Lung (tissue), 12 donors: ENCODE results near the gene ZBTB9. TPM values are rescaled to one million over a fixed set of nuclear protein-coding genes. Genes with fewer than 3 reads are reported as not detected.

Source experiments
- ATAC-seq: fragments of 200-7000 bp; cut with Tn5 transposase; one replicate; pipeline ENCODE4 v1.9.1; 2020; ENCODE audit warnings: moderate number of reproducible peaks; ENCODE audit not compliant: insufficient read depth, low FRiP score
- DNase-seq, 3 donors: peaks; one replicate each; pipeline ENCODE4 v3.0.0-alpha.2; 2013 to 2017
- H3K27ac ChIP-seq, 2 donors: one replicate each; pipeline ENCODE4 v1.5.1; 2013; ENCODE audit warnings: mild to moderate bottlenecking in 2 of 2, moderate library complexity in 2 of 2, control low read depth in 1 of 2, inconsistent platforms in 1 of 2, low read depth in 1 of 2, low read length in 1 of 2
- H3K27me3 ChIP-seq, 3 donors: one replicate each; pipeline ENCODE4 v1.5.1; 2013; ENCODE audit warnings: low read length in 2 of 3; ENCODE audit not compliant: control insufficient read depth in 3 of 3, insufficient read depth in 3 of 3
- H3K36me3 ChIP-seq, 4 donors: one replicate each; pipeline ENCODE4 v1.5.1; 2013; ENCODE audit warnings: low read length in 4 of 4, mild to moderate bottlenecking in 1 of 4, moderate library complexity in 1 of 4; ENCODE audit not compliant: control insufficient read depth in 4 of 4, insufficient read depth in 4 of 4
- H3K4me1 ChIP-seq, 5 donors: one replicate each; pipeline ENCODE4 v1.5.1; 2013; ENCODE audit warnings: low read length in 5 of 5, mild to moderate bottlenecking in 2 of 5, moderate library complexity in 1 of 5; ENCODE audit not compliant: control insufficient read depth in 5 of 5, insufficient read depth in 5 of 5
- H3K4me3 ChIP-seq: one replicate; pipeline ENCODE4 v1.5.1; 2013; ENCODE audit warnings: mild to moderate bottlenecking, control low read depth, moderate library complexity
- H3K9ac ChIP-seq, 2 donors: one replicate each; pipeline ENCODE4 v1.5.1; 2013; ENCODE audit warnings: low read length in 2 of 2, control low read depth in 1 of 2; ENCODE audit not compliant: insufficient read depth in 1 of 2
- H3K9me3 ChIP-seq, 4 donors: one replicate each; pipeline ENCODE4 v1.5.1; 2013; ENCODE audit warnings: low read length in 3 of 4, mild to moderate bottlenecking in 1 of 4, moderate library complexity in 1 of 4; ENCODE audit not compliant: control insufficient read depth in 4 of 4, insufficient read depth in 3 of 4
- WGBS, 2 donors: extraction: QIAGEN DNeasy Blood & Tissue Kit; methylation state at CpG; one replicate each; pipeline ENCODE4 v1.1.7; 2013; 5-methylcytosine and 5-hydroxymethylcytosine counted together
- polyA plus RNA-seq, 2 donors: library from polyadenylated mRNA; stranded (reverse); fragments of 200-250 nt; gene quantifications; one replicate each; pipeline ENCODE4 v1.2.1, GENCODE V29; 2013
- total RNA-seq, 2 donors: library from RNA; depleted of rRNA in 1 of 2; stranded (reverse); fragments of >200 nt in 1 of 2; gene quantifications; one replicate each; pipeline ENCODE4 v1.2.1, GENCODE V29; 2014 to 2021
- TF ChIP-seq, protein P1 (sequence below): IDR thresholded peaks from 2 replicates; pipeline ENCODE4 v1.5.1; 2012; ENCODE audit warnings: mild to moderate bottlenecking; ENCODE audit errors: control extremely low read depth, extremely low read depth
- donor health status: control.
- donor health status: control.
- donor health status: Bipolar disorder and iron deficiency.
- donor health status: healthy.
- donor health status: DM: yes; HTN: yes; CAD: no.

Gene ZBTB9
- total and polyA plus RNA-seq, 4 donors, result 4.0 to 7.9 (median 4.5) TPM

DNA sequence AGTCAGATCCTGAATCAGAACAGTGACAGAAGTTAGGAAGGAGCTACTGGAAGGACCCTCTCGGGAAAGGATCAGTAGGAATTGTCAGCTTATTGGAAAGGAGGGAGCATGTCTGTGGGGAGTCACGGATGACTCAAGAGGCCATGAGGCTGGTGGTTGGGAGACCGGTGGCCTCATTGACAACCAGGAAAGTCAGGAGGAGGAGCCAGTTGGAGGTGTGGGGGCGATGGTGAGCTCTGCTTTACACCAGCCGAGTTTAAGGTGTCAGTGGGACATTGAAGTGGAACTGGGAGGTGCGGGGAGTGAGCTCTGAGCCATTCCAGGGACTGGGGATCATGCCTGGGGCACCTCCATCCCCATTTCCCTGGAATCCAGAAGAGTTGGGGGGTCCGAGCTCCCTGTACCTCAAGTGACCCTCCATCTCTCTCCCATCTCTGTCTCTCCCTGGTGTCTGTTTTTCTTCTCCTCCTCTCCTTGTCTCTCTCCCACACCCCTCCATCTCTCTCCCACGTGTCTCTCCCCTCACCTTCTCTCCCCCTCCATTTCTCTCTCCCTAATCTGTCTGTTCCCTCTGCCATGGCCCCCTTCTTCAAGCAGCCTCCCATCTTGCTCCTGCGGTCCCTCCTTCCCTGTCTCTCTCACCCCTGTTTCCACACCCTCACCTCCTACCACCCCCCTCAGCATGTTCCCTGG is 14.3 kb upstream of the ZBTB9 start:
- no peaks in the 10 kb centered on the region for H3K9me3 ChIP-seq
- H3K27ac ChIP-seq, result no peak overlapping the region
- H3K36me3 ChIP-seq, result peaks cover 3 to 51% (median 39%) of the 10 kb centered on the region in 4 donors
- H3K4me1 ChIP-seq, result no peaks in the 10 kb centered on the region
- TF ChIP-seq, protein P1, sequence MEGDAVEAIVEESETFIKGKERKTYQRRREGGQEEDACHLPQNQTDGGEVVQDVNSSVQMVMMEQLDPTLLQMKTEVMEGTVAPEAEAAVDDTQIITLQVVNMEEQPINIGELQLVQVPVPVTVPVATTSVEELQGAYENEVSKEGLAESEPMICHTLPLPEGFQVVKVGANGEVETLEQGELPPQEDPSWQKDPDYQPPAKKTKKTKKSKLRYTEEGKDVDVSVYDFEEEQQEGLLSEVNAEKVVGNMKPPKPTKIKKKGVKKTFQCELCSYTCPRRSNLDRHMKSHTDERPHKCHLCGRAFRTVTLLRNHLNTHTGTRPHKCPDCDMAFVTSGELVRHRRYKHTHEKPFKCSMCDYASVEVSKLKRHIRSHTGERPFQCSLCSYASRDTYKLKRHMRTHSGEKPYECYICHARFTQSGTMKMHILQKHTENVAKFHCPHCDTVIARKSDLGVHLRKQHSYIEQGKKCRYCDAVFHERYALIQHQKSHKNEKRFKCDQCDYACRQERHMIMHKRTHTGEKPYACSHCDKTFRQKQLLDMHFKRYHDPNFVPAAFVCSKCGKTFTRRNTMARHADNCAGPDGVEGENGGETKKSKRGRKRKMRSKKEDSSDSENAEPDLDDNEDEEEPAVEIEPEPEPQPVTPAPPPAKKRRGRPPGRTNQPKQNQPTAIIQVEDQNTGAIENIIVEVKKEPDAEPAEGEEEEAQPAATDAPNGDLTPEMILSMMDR, result no peak
- ATAC-seq (no peak), DNase-seq (no peak)
- H3K4me3 ChIP-seq, result no peak overlapping the region
- H3K9ac ChIP-seq, result no peak overlapping the region
- 78 to 81% methylated on average over 9 of the region's 9 CpGs for WGBS, 2 donors
- H3K27me3 ChIP-seq, result no peaks in the 10 kb centered on the region

DNA sequence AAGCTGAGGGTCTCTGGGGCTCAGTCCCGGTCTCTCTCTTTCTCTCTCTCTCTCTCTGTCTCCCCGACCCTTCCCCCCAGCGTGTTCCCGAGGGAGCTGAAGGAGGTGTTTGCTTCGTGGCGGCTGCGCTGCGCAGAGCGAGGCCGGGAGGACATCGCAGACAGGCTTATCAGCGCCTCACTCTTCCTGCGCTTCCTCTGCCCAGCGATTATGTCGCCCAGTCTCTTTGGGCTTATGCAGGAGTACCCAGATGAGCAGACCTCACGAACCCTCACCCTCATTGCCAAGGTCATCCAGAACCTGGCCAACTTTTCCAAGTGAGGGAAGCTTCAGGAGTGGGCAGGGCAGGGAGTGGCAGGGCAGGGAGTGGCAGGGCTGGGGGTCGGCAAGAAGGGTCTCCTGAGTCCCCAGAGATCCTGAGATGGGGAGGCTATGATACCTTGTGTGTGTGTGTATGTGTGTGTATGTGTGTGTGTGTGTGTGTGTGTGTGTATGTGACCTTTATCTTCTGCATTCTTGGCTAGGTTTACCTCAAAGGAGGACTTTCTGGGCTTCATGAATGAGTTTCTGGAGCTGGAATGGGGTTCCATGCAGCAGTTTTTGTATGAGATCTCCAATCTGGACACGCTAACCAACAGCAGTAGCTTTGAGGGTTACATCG is 13.6 kb upstream of the ZBTB9 start:
- Histone ChIP-seq H3K4me1 (no peaks in the 10 kb centered on the region), H3K27me3 (no peaks in the 10 kb centered on the region), H3K9me3 (no peaks in the 10 kb centered on the region), H3K36me3 (peaks cover 3 to 46% (median 34%) of the 10 kb centered on the region in 4 donors), H3K9ac (no peak overlapping the region), H3K4me3 (no peak overlapping the region), H3K27ac (no peak overlapping the region)
- DNase-seq (no peak), ATAC-seq (no peak)
- TF ChIP-seq, protein P1, result no peak
- WGBS, 2 donors, result 86 to 87% methylated on average over 19 of the region's 19 CpGs

DNA sequence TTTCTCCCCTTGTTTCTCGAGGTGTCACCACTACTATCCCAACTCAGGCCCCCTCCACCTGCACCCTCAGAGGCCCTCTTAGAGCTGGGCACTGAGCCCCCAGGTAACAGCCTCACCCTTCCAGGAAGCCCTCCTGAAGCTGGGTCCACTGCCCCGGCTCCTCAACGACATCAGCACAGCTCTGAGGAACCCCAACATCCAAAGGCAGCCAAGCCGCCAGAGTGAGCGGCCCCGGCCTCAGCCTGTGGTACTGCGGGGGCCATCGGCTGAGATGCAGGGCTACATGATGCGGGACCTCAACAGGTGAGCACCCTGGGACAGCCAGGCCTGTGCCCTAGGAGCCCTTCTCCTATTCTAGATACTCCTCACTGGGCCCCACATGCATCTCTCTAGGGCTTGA is 12.9 kb upstream of the ZBTB9 start:
- Histone ChIP-seq H3K4me3 (no peak overlapping the region), H3K36me3 (peaks cover 3 to 47% (median 33%) of the 10 kb centered on the region in 4 donors), H3K27me3 (no peaks in the 10 kb centered on the region), H3K9ac (no peak overlapping the region), H3K27ac (no peak overlapping the region), H3K9me3 (no peaks in the 10 kb centered on the region), H3K4me1 (no peaks in the 10 kb centered on the region)
- no peak for ATAC-seq
- TF ChIP-seq, protein P1, result no peak
- DNase-seq, result no peak
- WGBS, 2 donors, result 94 to 97% methylated on average over 9 of the region's 9 CpGs
